Fibroblast of the aortic adventitia (primary cell): Measurements from ENCODE around the gene DNAH10. TPM values are rescaled to one million over a fixed set of nuclear protein-coding genes. Genes with fewer than 3 reads are reported as not detected.

Experiments
- DNase-seq: peaks from one replicate; pipeline ENCODE4 v3.0.0-alpha.2; 2010; ENCODE audit warnings: low read depth
- H3K4me3 ChIP-seq: 2 replicates; pipeline ENCODE4 v1.5.1; 2011; ENCODE audit warnings: low read depth, mild to moderate bottlenecking, control low read depth, low read length, moderate library complexity
- total RNA-seq: library from RNA; depleted of rRNA; stranded (reverse); fragments of >200 nt; gene quantifications from 2 replicates; pipeline ENCODE4 v1.2.3, GENCODE V29; 2012; ENCODE audit warnings: low replicate concordance
- TF ChIP-seq, protein P1 (sequence below): IDR thresholded peaks from 2 replicates; pipeline ENCODE4 v1.5.1; 2011; ENCODE audit warnings: mild to moderate bottlenecking, low read length, control low read depth, inconsistent platforms; ENCODE audit not compliant: insufficient read depth

DNAH10 gene
- total RNA-seq, 1 donor, result 0.18 TPM

DNA sequence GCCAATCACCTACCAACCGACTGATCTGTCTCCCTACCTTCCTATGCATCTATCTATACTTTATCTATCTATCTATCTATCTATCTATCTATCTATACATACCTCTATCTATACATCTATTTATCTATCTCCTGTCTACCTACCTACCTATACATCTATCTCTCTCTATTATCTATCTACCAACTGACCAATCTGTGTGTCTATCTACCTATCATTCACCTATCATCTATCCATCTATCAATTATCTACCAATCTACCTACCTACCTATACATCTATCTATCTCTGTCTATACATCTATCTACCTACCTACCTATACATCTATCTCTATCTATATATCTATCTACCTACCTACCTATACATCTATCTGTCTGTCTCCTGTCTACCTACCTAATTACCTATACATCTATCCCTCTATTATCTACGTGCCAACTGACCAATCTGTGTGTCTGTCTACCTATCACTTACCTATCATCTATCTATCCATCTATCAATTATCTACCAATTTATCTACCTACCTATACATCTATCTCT is 3.5 kb downstream of the DNAH10 start:
- TF ChIP-seq, protein P1, sequence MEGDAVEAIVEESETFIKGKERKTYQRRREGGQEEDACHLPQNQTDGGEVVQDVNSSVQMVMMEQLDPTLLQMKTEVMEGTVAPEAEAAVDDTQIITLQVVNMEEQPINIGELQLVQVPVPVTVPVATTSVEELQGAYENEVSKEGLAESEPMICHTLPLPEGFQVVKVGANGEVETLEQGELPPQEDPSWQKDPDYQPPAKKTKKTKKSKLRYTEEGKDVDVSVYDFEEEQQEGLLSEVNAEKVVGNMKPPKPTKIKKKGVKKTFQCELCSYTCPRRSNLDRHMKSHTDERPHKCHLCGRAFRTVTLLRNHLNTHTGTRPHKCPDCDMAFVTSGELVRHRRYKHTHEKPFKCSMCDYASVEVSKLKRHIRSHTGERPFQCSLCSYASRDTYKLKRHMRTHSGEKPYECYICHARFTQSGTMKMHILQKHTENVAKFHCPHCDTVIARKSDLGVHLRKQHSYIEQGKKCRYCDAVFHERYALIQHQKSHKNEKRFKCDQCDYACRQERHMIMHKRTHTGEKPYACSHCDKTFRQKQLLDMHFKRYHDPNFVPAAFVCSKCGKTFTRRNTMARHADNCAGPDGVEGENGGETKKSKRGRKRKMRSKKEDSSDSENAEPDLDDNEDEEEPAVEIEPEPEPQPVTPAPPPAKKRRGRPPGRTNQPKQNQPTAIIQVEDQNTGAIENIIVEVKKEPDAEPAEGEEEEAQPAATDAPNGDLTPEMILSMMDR, result no peak
- DNase-seq, result no peak
- no peak overlapping the region for H3K4me3 ChIP-seq

DNA sequence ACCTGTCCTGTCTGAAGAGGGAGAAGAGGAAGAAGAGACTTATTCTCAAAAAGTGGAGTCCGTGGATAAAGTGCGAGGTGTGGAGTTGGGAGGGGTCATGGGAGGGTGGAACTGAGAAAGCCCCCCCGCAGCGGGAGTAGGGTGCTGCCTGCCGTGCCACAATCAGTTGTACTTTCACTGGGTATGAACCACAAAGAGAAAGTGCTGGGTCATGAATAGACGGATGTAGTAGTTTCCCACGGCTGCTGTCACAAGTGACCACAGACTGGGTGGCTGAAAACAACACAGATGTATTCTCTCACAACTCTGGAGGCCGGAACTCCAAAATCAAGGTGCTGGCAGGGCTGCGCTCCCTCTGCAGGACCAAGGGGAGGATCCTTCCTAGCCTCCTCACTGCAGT is 5.5 kb downstream of the DNAH10 start:
- DNase-seq, result no peak
- TF ChIP-seq, protein P1, result no peak
- H3K4me3 ChIP-seq, result no peak overlapping the region

DNA sequence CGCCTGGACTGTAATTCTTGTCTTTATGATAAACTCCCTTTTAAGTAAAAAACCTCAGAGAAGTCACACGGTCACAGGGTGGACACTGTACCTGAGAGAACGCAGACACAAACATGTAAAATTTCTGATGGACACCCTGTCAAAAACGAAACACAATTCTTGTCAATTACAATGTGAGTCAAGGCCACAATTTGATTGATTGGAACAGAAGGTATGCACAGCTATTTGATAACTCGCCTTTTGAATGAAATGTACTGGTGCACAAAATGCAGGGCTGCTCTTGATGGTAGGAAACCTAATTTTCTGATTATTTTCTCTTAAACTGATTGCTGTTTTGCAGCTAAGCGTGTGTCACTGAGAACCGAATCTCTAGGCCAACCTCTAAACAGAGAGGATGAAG is 9.2 kb downstream of the DNAH10 start:
- DNase-seq, result no peak
- TF ChIP-seq, protein P1, result no peak

DNA sequence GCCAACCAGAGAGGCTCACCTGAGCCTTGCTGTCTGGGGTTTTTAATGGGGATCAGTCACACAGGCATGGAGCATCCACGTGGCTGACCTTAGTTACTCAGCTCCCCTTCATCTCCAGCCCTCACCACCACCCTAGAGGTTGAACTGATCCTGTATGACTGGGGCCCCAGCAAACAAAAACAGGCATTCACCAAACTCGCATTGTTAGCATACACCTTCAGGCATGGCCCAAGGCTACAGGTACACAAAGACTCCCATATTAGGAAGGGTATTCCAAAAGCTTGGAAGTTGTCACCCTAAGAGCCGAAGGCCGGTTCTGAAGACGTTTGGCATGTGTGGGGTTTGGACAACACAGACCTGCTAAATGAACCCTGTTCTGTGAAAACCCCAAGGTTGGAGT is 10.0 kb downstream of the DNAH10 start:
- TF ChIP-seq, protein P1, result no peak
- H3K4me3 ChIP-seq, result no peak overlapping the region
- no peak for DNase-seq

More for the DNA sequence above, 9.2 kb downstream of the DNAH10 start:
- H3K4me3 ChIP-seq, result no peak overlapping the region

DNA sequence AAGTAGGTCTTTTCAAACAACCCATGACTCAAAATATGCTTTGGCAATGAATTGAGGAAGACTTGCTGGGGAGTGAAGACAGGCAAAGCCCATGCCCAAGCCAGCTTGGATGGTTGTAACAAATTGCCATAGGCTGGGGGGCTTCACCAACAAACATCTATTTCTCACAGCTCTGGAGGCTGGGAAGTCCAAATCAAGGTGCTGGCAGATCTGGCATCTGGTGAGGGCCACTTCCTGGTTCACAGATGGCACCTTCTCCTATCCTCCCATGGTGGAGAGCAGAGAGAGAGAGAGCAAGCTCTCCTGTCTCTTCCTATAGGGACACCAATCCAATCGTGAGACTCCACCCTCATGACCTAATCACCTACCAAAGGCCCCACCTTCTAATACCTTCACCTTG is 11.3 kb downstream of the DNAH10 start:
- DNase-seq, result no peak
- no peak overlapping the region for H3K4me3 ChIP-seq
- TF ChIP-seq, protein P1, result no peak

DNA sequence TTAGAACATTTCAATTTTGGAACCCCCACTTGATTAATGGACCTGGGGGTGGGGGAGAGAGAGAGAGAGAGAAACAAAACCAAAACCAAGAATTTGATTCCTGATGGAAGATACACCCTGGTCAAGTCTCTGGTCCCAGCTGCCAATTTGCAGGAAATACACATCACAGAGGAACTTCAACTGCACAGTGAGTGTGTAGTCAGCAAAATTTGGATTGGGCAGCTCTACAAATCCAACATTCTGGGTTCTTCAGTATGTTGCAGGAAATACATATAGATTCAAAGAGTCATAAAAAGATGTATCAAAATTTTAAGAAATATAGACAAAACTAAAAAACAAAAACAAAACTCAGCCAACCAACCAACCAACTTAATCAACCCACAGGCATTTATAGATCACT is 17.4 kb downstream of the DNAH10 start:
- TF ChIP-seq, protein P1, result no peak

More for the DNA sequence above, 17.4 kb downstream of the DNAH10 start:
- DNase-seq, result no peak
- H3K4me3 ChIP-seq, result no peak overlapping the region
